ENCODE results near the gene EMP2. TPM values are rescaled to one million over a fixed set of nuclear protein-coding genes. Genes with fewer than 3 reads are reported as not detected.
"Not testable (repeated sequence)": the region's sequence is repeated elsewhere in the genome, so short reads cannot be mapped to it uniquely, and the experiment has no call there.

Gene EMP2
- total RNA-seq, 1 donor from 2014 or later = 51.1 TPM

DNA sequence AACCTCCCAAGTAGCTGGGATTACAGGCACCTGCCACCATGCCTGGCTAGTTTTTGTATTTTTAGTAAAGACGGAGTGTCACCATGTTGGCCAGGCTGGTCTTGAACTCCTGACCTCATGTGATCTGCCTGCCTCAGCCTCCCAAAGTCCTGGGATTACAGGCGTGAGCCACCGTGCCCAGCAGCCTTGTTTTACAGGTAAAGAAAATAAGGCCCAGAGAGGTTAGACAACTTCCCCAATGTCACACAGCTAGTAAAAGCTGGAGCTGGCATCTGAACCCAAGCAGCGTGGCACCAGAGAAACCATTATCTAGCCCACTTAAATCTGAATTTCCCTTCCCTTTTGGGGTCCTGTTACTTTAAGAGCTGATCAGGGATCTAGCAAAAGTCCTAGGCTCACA, 20.6 kb downstream of the EMP2 start:
- DNase-seq (ENCODE audit: low spot score) = not testable (repeated sequence)
- intact Hi-C loops (cut with DNase I) = loop anchor here (5.0 kb wide), 1 partner anchor 37 kb away; no protein-coding TSS in a partner anchor

DNA sequence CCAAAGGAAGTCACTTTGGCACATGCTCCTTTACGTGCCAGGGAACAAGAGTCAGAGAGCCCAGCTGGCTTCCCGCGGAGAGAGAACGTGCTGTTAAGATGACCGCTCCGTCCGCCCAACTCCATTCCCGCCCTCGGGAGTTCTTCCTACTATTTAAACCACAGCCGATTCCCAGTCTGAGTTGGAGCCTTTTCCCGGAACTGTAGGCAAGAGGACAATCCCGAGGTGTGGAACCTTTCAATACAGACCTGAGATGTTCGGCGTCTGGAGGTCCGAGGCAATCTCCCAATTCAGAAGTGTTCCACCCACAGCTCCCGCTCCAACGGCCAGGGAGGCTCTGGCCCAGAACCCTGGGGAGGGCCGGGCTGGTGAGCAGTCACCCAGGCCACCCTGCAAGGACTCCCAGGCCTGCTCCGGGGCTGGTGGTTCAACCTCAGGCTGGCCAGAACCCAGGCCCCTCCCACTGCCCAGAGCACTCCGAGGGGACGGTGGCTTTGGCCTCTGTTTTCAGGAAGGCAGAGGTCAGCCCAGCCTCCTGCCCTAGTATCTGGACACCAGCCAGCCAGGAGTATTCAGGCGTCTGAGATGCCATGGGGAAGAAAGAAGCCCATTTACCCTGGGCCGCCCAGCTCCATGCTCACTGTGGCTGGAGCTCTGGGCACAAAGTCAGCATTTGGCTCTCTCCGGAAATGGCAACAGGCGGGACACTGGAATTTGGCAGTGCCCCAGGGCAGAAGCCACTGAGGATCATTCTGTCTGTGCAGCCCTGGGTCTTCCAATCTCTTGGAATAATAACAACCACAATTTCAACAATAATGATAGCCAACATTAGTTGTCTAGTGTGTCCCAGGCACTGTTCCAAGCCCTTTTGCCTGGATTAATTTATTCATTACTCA, 21.4 kb downstream of the EMP2 start:
- intact Hi-C loops (cut with DNase I) = loop anchor here (1.0 to 5.0 kb wide), 2 partner anchors 21 to 37 kb away; partner anchors contain the start of gene EMP2
- DNase-seq (ENCODE audit: low spot score) = peak; percentile 86

DNA sequence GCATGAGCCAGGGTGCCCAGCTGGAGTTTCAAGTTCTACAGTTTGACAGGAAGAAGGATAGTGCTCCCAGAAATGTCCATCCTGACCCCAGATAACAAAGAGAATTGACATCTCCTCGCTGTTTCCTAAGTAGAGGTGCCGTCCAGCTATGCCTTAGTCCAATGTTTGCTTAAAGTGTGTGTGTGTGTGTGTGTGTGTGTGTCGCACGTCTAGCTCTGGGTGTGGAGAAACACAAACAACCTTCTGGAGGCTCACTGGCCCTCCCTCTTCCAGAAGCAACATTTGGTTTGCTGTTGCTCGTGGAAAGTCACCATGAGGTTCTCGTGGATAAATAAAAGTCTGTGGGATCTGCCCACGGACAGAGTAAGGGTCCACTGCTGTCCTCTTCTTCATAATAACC, 22.1 kb downstream of the EMP2 start:
- intact Hi-C loops (cut with DNase I) = loop anchor here (1.0 to 5.0 kb wide), 2 partner anchors 22 to 36 kb away; partner anchors contain the start of gene EMP2

DNA sequence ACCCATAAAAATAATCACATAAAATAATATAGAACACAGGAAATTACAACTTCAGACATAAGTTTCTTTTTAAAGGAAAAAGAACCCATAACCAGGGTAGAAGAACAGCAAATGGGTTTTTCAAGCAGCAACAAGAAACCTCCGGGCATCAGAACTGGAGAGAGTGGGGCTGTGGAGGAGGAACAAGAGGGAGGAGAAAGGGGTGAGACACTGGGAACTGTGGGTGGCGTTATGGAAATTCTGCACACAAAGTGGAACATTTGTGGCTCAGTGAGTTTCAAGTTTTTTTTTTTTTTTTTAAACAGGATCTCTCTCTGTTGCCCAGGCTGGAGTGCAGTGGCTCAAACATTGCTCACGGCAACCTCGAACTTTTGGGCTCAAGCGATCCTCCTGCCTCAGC, 22.6 kb downstream of the EMP2 start:
- intact Hi-C loops (cut with DNase I) = loop anchor here (1.0 to 5.0 kb wide), 2 partner anchors 23 to 35 kb away; partner anchors contain the start of gene EMP2
- no peak for DNase-seq (ENCODE audit: low spot score)

More for the DNA sequence above, 22.1 kb downstream of the EMP2 start:
- no peak for DNase-seq (ENCODE audit: low spot score)

DNA sequence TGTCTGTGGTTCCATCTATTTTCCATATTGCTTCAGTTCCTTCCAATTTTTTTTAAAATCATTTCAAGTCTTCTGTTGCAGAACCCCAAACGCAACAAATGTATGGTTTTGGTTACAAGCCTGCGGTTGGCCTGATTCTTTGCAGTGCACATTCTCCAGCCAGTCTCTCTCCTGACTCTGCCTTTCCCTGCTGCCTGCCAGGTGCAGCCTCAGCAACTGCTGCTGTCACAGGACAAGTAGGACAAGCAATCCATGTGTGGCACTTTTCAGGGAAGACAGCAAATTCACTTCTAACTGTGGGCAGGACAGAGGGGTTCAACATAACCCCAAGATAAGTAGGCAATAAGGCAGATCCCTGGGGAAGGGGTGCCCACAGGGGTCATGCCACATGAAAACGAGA, 24.2 kb downstream of the EMP2 start:
- intact Hi-C loops (cut with DNase I) = loop anchor here (5.0 kb wide), 1 partner anchor 34 kb away; no protein-coding TSS in a partner anchor
- DNase-seq (ENCODE audit: low spot score) = no peak

DNA sequence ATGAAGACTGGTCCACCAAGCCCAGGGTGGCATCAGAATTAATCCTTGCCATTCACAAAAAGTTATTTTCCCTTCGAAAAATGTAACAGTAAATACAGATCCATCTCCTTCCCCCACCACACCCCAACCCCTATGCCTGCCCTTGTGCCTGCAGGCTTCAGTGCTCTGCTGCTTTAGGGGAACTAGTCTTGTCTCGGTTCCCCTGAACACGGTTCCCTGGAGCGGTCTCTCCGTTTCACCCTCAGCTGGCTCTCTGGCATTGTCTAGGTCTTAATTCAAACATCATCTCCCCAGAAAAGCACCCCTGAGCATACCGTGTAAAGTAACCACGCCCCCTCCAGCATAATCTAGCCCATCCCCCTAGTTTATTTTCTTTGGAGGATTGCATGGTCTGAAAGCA, 25.8 kb downstream of the EMP2 start:
- intact Hi-C loops (cut with DNase I) = no loop called here
- DNase-seq (ENCODE audit: low spot score) = no peak

DNA sequence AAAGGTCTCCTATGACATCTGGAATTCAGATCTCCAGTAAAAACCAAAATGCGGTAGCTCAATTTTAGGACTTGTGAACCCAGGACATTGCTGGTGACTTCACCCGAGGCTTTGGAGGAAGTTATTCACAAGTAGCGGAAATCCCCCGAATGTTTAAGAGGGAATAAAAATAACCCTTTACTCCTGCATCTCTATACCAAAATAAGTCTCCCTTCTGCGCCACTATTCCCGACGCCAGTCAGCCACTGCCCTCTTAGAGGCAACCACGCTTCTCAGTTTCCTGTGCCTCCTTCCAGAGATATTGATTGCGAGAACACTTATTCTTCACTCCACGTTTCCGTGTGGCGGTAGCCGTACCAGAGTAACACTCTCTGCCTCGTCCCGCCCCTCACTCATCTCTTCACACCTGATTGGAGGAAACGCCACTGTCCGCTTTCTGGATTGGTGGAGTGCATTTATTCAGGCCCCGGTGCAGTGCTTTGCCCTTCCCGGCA, 27.4 kb downstream of the EMP2 start:
- DNase-seq (ENCODE audit: low spot score) = peak; percentile 79
- intact Hi-C loops (cut with DNase I) = no loop called here

DNA sequence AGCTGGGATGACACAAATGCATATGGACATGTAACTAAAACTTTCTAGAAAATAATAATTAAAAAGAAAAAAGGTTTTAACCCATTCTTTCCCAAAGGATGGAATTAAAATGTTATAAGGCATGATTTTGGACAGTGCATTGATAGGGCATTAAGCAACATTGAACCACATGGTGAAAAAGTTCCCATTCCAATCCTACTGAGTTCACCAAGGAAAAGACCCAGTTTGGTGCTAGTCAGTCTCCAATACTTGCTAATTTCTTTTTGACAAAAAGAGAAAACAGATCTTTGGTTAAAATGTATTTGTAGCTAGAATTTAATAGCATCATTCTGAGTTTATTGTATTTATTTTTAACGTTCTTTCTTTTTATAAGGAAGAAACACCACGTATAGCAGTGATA, 28.1 kb downstream of the EMP2 start:
- no peak for DNase-seq (ENCODE audit: low spot score)
- intact Hi-C loops (cut with DNase I) = no loop called here

DNA sequence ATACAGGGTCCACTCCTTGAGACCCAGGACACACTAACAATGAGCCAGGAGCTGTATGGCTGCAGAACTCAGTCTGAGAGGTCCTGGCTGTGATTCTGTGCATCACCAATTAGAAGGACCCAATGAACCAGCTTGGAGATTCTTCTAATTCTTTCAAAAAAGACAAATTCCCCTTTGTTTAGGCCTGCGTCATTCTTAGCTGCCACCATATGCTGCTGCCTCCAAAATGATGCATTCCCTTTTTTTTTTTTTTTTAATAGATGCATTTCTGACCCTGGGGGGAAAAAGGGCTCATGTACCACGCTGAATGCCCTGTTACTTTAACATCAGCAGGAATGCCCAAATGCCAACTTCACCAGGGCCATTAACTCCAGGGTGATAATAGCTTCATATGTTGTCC, 28.5 kb downstream of the EMP2 start:
- intact Hi-C loops (cut with DNase I) = no loop called here
- no peak for DNase-seq (ENCODE audit: low spot score)

DNA sequence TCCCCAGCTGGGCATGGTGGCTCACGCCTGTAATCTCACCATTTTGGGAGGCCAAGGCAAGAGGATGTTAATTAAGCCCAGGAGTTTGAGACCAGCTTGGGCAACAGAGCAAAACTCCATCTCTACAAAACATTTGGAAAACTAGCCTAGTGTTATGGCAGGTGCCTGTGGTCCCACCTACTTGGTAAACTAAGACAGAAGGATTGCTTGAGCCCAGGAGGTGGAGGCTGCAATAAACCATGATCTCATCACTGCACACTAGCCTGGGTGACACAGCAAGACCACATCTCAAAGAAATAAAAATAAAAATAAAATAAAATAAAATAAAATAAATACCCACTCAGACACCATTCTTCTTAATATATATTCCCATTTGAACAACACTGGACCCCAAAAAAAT, 32.0 kb downstream of the EMP2 start:
- no peak for DNase-seq (ENCODE audit: low spot score)
- intact Hi-C loops (cut with DNase I) = no loop called here

DNA sequence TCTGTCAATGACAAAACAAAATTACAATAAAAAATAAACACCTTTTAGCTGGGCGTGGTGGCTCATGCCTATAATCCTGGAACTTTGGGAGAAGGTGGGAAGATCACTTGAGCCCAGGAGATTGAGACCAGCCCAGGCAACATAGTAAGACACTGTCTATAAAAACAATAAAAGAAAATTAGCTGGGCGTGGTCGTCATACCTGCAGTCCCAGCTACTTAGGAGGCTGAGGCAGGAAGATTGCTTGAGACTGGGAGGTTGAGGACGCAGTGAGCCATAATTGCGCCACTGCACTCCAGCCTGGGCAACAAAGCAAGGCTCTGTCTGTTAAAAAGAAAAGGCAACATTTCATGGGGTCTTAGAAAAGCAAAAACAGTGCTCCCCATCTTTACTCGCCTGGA, 32.7 kb downstream of the EMP2 start:
- no peak for DNase-seq (ENCODE audit: low spot score)
- intact Hi-C loops (cut with DNase I) = no loop called here

DNA sequence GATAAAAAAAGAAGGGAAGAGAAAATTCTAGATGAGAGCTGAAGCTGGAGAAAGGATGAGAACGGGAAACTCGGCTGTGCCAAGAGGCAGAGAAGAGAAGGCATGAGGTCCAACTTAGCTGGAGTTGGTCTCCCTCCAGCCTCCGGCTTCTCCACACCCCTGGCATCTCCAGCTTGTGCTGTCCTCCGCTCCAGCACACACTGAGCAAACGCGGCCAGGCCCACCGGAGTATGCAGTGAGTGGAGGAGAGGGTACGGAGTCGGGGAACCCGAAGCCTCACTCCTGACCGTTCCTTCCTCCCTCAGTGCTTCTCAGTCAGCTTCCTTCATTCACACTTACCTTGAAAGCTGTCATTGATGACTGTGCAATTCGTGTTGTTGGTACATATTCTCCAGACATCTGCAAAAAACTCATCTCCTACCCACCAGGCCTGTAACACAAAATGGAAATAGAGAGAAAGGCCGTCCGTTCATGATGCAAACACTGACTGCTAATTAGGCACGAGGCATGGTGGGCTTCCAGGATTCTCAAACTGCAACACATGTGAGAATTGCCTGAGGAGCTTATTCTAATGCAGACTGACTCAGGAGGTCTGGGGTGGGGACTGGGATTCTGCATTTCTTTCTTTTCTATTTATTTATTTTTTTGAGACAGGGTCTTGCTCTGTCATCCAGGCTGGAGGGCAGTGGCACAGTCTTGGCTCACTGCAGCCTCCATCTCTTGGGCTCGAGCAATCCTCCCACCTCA, 37.0 kb downstream of the EMP2 start:
- intact Hi-C loops (cut with DNase I) = no loop called here
- no peak for DNase-seq (ENCODE audit: low spot score)

DNA sequence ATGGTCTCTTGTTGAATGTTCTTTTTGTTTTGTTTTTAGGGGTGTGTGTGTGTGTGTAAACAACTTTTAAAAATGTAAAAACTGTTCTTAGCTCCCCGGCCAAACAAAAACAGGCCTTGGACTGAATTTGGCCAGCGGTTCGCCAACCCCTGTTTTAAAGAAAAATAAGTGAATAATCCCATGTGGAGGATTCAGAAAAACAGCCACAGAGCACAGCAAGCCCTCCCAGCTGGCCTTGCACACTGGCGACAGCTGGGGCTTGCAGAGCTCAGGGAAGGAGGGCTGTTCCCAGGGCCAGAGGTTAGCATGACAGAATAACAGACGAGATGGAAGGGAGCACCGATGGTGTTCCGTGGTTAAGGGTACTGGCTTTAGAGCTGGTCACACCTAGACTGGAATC, 39.0 kb downstream of the EMP2 start:
- intact Hi-C loops (cut with DNase I) = no loop called here
- no peak for DNase-seq (ENCODE audit: low spot score)

DNA sequence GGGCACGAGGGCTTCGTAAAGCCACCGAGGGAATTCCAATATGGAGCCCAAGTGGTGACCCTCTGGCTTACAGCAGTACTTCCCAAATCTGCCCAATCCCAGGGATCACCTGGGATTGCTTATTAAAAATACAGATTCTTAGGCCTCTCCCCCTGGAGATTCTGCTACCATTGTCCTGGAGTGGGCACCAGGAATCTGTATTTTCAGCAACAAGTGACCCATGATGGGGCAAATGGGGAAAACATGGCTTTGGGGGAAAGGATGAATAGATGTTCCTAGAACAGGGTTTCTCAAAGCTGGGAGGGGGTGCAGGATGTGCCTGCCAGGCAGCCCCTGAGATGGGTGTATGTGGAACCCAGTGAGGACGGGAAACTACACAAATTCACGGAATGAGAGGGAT, 40.6 kb downstream of the EMP2 start:
- DNase-seq (ENCODE audit: low spot score) = no peak
- intact Hi-C loops (cut with DNase I) = no loop called here

DNA sequence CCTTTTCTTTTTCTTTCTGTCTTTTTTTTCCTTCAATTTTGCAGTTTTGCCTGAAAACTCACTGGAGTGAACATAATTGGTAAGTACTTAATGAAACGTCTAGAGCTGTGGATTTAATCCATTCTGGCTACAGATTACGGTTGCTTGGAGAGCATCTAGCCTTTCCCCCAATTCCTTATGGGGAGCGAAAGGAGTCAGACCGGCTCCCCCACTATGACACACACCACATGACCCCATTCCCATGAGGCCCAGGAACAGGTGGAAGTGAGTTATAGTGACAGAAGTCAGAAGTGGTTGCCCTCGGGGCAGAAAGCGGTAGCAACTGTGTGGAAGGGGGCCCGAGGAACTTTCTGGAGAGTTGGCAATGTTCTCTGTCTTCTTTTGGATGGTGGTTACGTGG, 41.2 kb downstream of the EMP2 start:
- intact Hi-C loops (cut with DNase I) = no loop called here
- no peak for DNase-seq (ENCODE audit: low spot score)

DNA sequence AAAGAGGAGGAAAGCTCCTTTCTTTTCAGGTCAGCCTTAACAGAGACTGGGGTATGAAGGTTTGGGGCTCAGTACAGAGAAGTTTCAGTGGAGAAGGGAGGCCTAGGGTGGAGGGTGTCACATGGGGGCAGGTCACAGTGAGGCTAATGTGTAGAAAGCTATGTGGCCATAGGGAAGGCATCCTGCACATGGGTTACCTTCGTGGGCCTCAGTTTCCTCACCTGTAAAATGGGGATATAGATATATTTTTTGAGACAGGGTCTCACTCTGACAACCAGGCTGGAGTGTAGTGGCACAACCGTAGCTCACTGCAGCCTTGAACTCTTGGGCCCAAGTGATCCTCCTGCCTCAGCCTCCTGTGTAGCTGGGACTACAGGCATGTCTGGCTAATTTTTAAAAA, 41.8 kb downstream of the EMP2 start:
- DNase-seq (ENCODE audit: low spot score) = no peak
- intact Hi-C loops (cut with DNase I) = no loop called here

DNA sequence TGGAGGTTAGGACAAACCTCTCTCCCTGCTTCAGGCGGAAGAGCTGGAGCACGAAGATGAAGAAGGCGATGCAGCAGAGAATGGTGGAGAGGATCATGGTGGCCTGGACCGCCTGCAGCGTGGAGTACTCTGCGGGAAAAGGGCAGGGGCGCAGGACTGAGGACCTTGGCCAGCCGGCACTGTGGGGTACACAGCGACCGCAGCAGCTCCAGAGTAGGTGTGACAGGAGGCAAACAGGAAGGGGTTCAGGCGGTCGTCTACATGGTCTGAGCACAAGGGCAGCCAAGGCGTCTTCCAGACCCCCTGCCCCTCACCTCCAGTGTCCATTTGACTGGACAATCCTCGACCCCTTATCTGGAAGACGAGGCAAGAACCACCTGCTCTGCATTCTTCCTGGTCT, 42.5 kb downstream of the EMP2 start:
- no peak for DNase-seq (ENCODE audit: low spot score)
- intact Hi-C loops (cut with DNase I) = no loop called here

DNA sequence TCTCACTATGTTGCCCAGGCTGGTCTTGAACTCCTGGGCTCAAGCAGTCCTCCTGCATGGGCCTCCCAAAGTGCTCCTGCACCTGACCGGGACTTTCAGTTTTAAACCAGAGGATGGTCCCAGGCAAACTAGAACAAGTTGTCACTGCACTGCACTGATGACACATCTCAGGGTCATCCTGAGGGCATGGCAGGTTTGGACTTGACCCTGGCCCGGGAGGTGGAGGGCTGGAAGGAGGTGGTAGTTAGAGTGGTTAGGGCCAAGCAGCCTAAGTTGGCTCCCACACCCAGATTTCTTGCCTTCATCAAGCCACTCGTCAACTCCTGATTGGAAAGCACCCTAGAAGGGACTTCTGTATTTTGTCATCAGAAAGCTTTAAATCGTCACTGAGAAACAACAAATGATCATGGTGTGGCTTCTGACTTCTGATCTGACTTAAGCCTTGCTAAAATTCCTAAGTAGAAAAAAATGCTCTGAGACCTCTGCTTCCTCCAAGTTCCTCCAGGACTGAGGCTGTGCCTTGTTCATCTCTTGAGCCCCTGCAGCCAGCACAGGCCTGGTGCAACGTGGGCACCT, 43.5 kb downstream of the EMP2 start:
- no peak for DNase-seq (ENCODE audit: low spot score)
- intact Hi-C loops (cut with DNase I) = no loop called here

DNA sequence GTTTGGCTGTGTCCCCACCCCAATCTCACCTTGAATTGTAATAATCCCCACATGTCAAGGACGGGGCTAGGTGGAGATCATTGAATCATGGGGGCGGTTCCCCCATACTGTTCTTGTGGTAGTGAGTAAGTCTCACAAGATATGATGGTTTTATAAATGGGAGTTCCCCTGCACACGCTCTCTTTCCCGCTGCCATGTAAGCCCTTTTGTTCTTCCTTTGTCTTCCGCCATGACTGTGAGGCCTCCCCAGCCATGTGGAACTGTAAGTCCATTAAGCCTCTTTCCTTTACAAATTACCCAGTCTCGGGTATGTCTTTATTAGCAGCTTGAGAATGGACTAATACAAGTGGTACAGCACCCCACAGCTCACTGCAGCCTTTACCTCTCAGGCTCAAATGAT, 44.1 kb downstream of the EMP2 start:
- intact Hi-C loops (cut with DNase I); DNase-seq (ENCODE audit: low spot score): not testable (repeated sequence)

DNA sequence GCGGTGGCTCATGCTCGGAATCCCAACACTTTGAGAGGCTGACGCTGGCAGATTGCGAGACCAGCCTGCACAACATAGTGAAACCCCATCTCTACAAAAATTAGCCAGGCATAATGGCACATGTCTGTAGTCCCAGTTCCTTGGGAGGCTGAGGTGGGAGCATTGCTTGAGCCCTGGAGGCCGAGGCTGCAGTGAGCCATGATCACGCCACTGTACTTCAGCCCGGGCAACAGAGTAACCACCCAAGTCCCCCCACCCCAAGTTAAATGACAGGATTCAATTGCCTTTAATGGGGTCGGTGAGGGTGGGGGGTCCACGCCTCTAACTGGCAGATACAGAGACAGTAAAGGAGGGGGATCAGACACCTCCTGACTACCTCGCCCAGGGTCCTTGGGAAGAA, 44.9 kb downstream of the EMP2 start:
- intact Hi-C loops (cut with DNase I) = no loop called here
- DNase-seq (ENCODE audit: low spot score) = no peak

All from cardiac septum (tissue), 1 donor.